Smooth muscle cell (in vitro differentiated cells): ENCODE data around the gene NSG2. TPM values are rescaled to one million over a fixed set of nuclear protein-coding genes. Genes with fewer than 3 reads are reported as not detected.

ENCODE experiments used
- DNase-seq: peaks from one replicate; lab custom pipeline; 2025; ENCODE audit not compliant: unreplicated experiment; lab: John Stamatoyannopoulos, UW
- H2AFZ ChIP-seq: fragments of 200-600 bp; sonication (generic); 2 replicates; pipeline ENCODE4 v1.6.0; 2016; ENCODE audit warnings: antibody characterized with exemption, low read depth, mild to moderate bottlenecking
- H3F3A ChIP-seq: fragments of 200-600 bp; sonication (generic); 2 replicates; pipeline ENCODE4 v1.6.0; 2017; ENCODE audit warnings: antibody characterized with exemption, low read depth
- H3K27ac ChIP-seq: fragments of 200-600 bp; sonication (generic); 2 replicates; pipeline ENCODE4 v1.5.1; 2016; ENCODE audit warnings: low read depth, mild to moderate bottlenecking
- H3K27me3 ChIP-seq: fragments of 200-600 bp; sonication (generic); 2 replicates; pipeline ENCODE4 v1.6.1; 2016; ENCODE audit warnings: low read depth, mild to moderate bottlenecking
- H3K36me3 ChIP-seq: fragments of 200-600 bp; sonication (generic); 2 replicates; pipeline ENCODE4 v1.5.1; 2016; ENCODE audit warnings: low read depth
- H3K4me1 ChIP-seq: fragments of 200-600 bp; sonication (generic); 2 replicates; pipeline ENCODE4 v1.5.1; 2016; ENCODE audit warnings: low read depth
- H3K4me2 ChIP-seq: fragments of 200-600 bp; sonication (generic); 2 replicates; pipeline ENCODE4 v1.6.0; 2016; ENCODE audit warnings: mild to moderate bottlenecking
- H3K4me3 ChIP-seq: fragments of 200-600 bp; sonication (generic); 2 replicates; pipeline ENCODE4 v1.5.1; 2016; ENCODE audit warnings: mild to moderate bottlenecking
- H3K79me2 ChIP-seq: fragments of 200-600 bp; sonication (generic); 2 replicates; pipeline ENCODE4 v1.6.0; 2016; ENCODE audit warnings: low read depth, mild to moderate bottlenecking
- H3K9ac ChIP-seq: fragments of 200-600 bp; sonication (generic); 2 replicates; pipeline ENCODE4 v1.6.0; 2016; ENCODE audit warnings: low read depth
- H3K9me3 ChIP-seq: fragments of 200-600 bp; sonication (generic); replicated peaks from 2 replicates; pipeline ENCODE4 v1.5.1; 2016; ENCODE audit warnings: low read depth
- H4K20me1 ChIP-seq: fragments of 200-600 bp; sonication (generic); 2 replicates; pipeline ENCODE4 v1.6.0; 2016; ENCODE audit warnings: low read depth
- WGBS: methylation state at CpG from one replicate; pipeline ENCODE4 v1.1.7; 2016; ENCODE audit warnings: low lambda C conversion rate; 5-methylcytosine and 5-hydroxymethylcytosine counted together
- polyA plus RNA-seq: library from polyadenylated mRNA; unstranded; fragments of >200 nt; fragmentation: Nextera tagmentation; extraction: Ambion mirVana; gene quantifications from 2 replicates; pipeline ENCODE4 v1.2.1, GENCODE V29; 2016
- total RNA-seq: library from RNA; depleted of rRNA; stranded (reverse); fragments of >200 nt; gene quantifications from 2 replicates; pipeline ENCODE4 v1.2.3, GENCODE V29; 2014
- TF ChIP-seq, protein P1 (sequence below): fragments of 200-600 bp; sonication (generic); IDR thresholded peaks from 2 replicates; pipeline ENCODE4 v1.5.1; 2017; ENCODE audit warnings: borderline replicate concordance, mild to moderate bottlenecking, antibody characterized with exemption; ENCODE audit not compliant: insufficient read depth, poor library complexity, severe bottlenecking

The NSG2 gene
- total and polyA plus RNA-seq, 2 experiments from 2014 or later, result 0.18 TPM; not detected in 1

DNA sequence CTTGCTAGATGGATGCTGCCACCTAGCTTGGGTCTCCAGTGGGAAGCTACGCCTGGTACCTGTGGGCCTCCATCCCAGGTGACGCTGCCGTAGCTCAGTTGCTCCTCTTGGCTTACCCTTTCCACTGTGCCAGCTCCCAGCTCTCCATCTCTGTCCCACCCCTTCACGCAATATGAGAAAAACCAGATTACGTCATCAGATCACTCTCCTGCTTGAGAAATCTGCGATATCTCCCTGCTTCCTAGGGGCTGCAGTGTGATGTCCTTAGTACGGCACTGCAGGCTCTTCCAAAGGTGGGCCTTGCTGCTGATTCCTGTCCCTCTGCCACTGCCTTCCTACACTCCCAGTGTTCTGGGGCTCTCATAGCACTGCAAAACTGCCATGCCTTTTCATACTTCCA is 28.9 kb downstream of the NSG2 start:
- no peaks in the 10 kb centered on the region for H3K36me3 ChIP-seq
- no peak overlapping the region for H3K4me3 ChIP-seq
- WGBS, result 93% methylated on average over 7 of the region's 7 CpGs
- no peaks in the 10 kb centered on the region for H3F3A ChIP-seq
- peaks cover 5% of the 10 kb centered on the region for H3K27me3 ChIP-seq
- H2AFZ ChIP-seq, result no peak overlapping the region
- no peak overlapping the region for H3K4me2 ChIP-seq
- DNase-seq, result no peak
- no peaks in the 10 kb centered on the region for H3K79me2 ChIP-seq
- no peaks in the 10 kb centered on the region for H3K9me3 ChIP-seq
- TF ChIP-seq, protein P1, sequence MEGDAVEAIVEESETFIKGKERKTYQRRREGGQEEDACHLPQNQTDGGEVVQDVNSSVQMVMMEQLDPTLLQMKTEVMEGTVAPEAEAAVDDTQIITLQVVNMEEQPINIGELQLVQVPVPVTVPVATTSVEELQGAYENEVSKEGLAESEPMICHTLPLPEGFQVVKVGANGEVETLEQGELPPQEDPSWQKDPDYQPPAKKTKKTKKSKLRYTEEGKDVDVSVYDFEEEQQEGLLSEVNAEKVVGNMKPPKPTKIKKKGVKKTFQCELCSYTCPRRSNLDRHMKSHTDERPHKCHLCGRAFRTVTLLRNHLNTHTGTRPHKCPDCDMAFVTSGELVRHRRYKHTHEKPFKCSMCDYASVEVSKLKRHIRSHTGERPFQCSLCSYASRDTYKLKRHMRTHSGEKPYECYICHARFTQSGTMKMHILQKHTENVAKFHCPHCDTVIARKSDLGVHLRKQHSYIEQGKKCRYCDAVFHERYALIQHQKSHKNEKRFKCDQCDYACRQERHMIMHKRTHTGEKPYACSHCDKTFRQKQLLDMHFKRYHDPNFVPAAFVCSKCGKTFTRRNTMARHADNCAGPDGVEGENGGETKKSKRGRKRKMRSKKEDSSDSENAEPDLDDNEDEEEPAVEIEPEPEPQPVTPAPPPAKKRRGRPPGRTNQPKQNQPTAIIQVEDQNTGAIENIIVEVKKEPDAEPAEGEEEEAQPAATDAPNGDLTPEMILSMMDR, result no peak
- H3K9ac ChIP-seq, result no peak overlapping the region
- H3K4me1 ChIP-seq, result no peaks in the 10 kb centered on the region
- no peaks in the 10 kb centered on the region for H4K20me1 ChIP-seq
- H3K27ac ChIP-seq, result no peak overlapping the region

GRCh38 chr5:174078416-174078815 is 32.9 kb downstream of the NSG2 start:
- DNase-seq, result no peak
- H3K4me1 ChIP-seq, result no peaks in the 10 kb centered on the region
- no peak overlapping the region for H2AFZ ChIP-seq
- no peaks in the 10 kb centered on the region for H3F3A ChIP-seq
- TF ChIP-seq, protein P1, result no peak
- no peak overlapping the region for H3K9ac ChIP-seq
- H3K4me2 ChIP-seq, result no peak overlapping the region
- no peaks in the 10 kb centered on the region for H3K79me2 ChIP-seq
- WGBS, result 79% methylated on average over 3 of the region's 3 CpGs
- H3K27ac ChIP-seq, result no peak overlapping the region
- no peak overlapping the region for H3K4me3 ChIP-seq
- H4K20me1 ChIP-seq, result no peaks in the 10 kb centered on the region
- H3K9me3 ChIP-seq, result no peaks in the 10 kb centered on the region
- H3K36me3 ChIP-seq, result no peaks in the 10 kb centered on the region
- peaks cover 5% of the 10 kb centered on the region for H3K27me3 ChIP-seq

GRCh38 chr5:174082286-174082685 is 36.8 kb downstream of the NSG2 start:
- H3K27me3 ChIP-seq, result peaks cover 5% of the 10 kb centered on the region
- H3K36me3 ChIP-seq, result no peaks in the 10 kb centered on the region
- H3K9me3 ChIP-seq, result no peaks in the 10 kb centered on the region
- DNase-seq, result no peak
- H3F3A ChIP-seq, result no peaks in the 10 kb centered on the region
- H4K20me1 ChIP-seq, result no peaks in the 10 kb centered on the region
- no peak overlapping the region for H3K4me2 ChIP-seq
- 88% methylated on average over 2 of the region's 2 CpGs for WGBS
- H2AFZ ChIP-seq, result no peak overlapping the region
- H3K79me2 ChIP-seq, result no peaks in the 10 kb centered on the region
- TF ChIP-seq, protein P1, result no peak
- H3K27ac ChIP-seq, result no peak overlapping the region
- H3K9ac ChIP-seq, result no peak overlapping the region
- H3K4me1 ChIP-seq, result no peaks in the 10 kb centered on the region
- H3K4me3 ChIP-seq, result no peak overlapping the region

- TF ChIP-seq, protein P1, result no peak
- Histone ChIP-seq H3F3A (no peaks in the 10 kb centered on the region), H3K4me3 (no peak overlapping the region), H3K79me2 (no peaks in the 10 kb centered on the region), H3K27ac (no peak overlapping the region), H3K9ac (no peak overlapping the region), H3K9me3 (no peaks in the 10 kb centered on the region), H3K27me3 (peaks cover 4% of the 10 kb centered on the region), H4K20me1 (no peaks in the 10 kb centered on the region), H3K4me1 (no peaks in the 10 kb centered on the region), H3K36me3 (no peaks in the 10 kb centered on the region), H2AFZ (no peak overlapping the region), H3K4me2 (no peak overlapping the region)
- 93% methylated on average over 12 of the region's 12 CpGs for WGBS
- no peak for DNase-seq
Observed at GRCh38 chr5:174083056-174083827, 37.7 kb downstream of the NSG2 start.
